ENCODE data around the gene UAP1L1.
"Not testable (repeated sequence)": the region's sequence is repeated elsewhere in the genome, so short reads cannot be mapped to it uniquely, and the experiment has no call there.

Gene UAP1L1

GRCh38 chr9:137057545-137057944 lies 19.8 kb upstream of the UAP1L1 start:
- no peak overlapping the region for H3K4me3 ChIP-seq (replicated peaks; ENCODE audit: low read depth, low read length)
- no peak for TF ChIP-seq CTCF (IDR thresholded peaks at IDR 0.05; ENCODE audit: low read depth, low read length, missing control alignments)
- no peak for DNase-seq (ENCODE audit: extremely low read depth, low read depth)

- H3K4me3 ChIP-seq (replicated peaks; ENCODE audit: low read depth, low read length), result no peak overlapping the region
- DNase-seq (ENCODE audit: extremely low read depth, low read depth), result no peak
- no peak for TF ChIP-seq CTCF (IDR thresholded peaks at IDR 0.05; ENCODE audit: low read depth, low read length, missing control alignments)
These were observed 18.6 kb upstream of the UAP1L1 start for GRCh38 chr9:137058521-137059234.

- no peak for TF ChIP-seq CTCF (IDR thresholded peaks at IDR 0.05; ENCODE audit: low read depth, low read length, missing control alignments)
- no peak for DNase-seq (ENCODE audit: extremely low read depth, low read depth)
- no peak overlapping the region for H3K4me3 ChIP-seq (replicated peaks; ENCODE audit: low read depth, low read length)
These were observed 14.9 kb upstream of the UAP1L1 start for GRCh38 chr9:137062384-137062783.

GRCh38 chr9:137062798-137063197 lies 14.5 kb upstream of the UAP1L1 start:
- H3K4me3 ChIP-seq (replicated peaks; ENCODE audit: low read depth, low read length); DNase-seq (ENCODE audit: extremely low read depth, low read depth): not testable (repeated sequence)

GRCh38 chr9:137063311-137064026 lies 13.8 kb upstream of the UAP1L1 start:
- DNase-seq (ENCODE audit: extremely low read depth, low read depth), result no peak
- no peak for TF ChIP-seq CTCF (IDR thresholded peaks at IDR 0.05; ENCODE audit: low read depth, low read length, missing control alignments)
- no peak overlapping the region for H3K4me3 ChIP-seq (replicated peaks; ENCODE audit: low read depth, low read length)

GRCh38 chr9:137064027-137064879 lies 13.1 kb upstream of the UAP1L1 start:
- DNase-seq (ENCODE audit: extremely low read depth, low read depth), result no peak
- no peak overlapping the region for H3K4me3 ChIP-seq (replicated peaks; ENCODE audit: low read depth, low read length)
- peak; percentile 90 for TF ChIP-seq CTCF (IDR thresholded peaks at IDR 0.05; ENCODE audit: low read depth, low read length, missing control alignments)

- DNase-seq (ENCODE audit: extremely low read depth, low read depth), result no peak
- no peak for TF ChIP-seq CTCF (IDR thresholded peaks at IDR 0.05; ENCODE audit: low read depth, low read length, missing control alignments)
- H3K4me3 ChIP-seq (replicated peaks; ENCODE audit: low read depth, low read length), result no peak overlapping the region
These were observed 12.5 kb upstream of the UAP1L1 start for GRCh38 chr9:137064880-137065164.
